H9 (cell line): ENCODE results near the gene RWDD4. TPM values are rescaled to one million over a fixed set of nuclear protein-coding genes. Genes with fewer than 3 reads are reported as not detected.

ENCODE experiments used
- DNase-seq: peaks from one replicate; pipeline ENCODE4 v3.0.0-alpha.2; 2017
- H2AFZ ChIP-seq: one replicate; pipeline ENCODE4 v1.6.1; 2013; ENCODE audit warnings: mild to moderate bottlenecking, low read length, control low read depth, moderate library complexity
- H2AK5ac ChIP-seq: 2 replicates; pipeline ENCODE4 v1.6.1; 2013; ENCODE audit warnings: low read length, control low read depth, mixed read lengths; ENCODE audit not compliant: insufficient read length
- H2BK120ac ChIP-seq: one replicate; pipeline ENCODE4 v1.6.1; 2013; ENCODE audit warnings: low read depth, mild to moderate bottlenecking, low read length, control low read depth, inconsistent platforms; ENCODE audit not compliant: poor library complexity, severe bottlenecking
- H2BK12ac ChIP-seq: 2 replicates; pipeline ENCODE4 v1.6.1; 2013; ENCODE audit warnings: low read length, control low read depth, mixed read lengths, low read depth; ENCODE audit not compliant: insufficient read length
- H2BK15ac ChIP-seq: 2 replicates; pipeline ENCODE4 v1.6.1; 2013; ENCODE audit warnings: low read depth, low read length, control low read depth
- H2BK20ac ChIP-seq: one replicate; pipeline ENCODE4 v1.6.1; 2013; ENCODE audit warnings: low read depth, mild to moderate bottlenecking, low read length, control low read depth, inconsistent platforms; ENCODE audit not compliant: poor library complexity, severe bottlenecking
- H2BK5ac ChIP-seq: 2 replicates; pipeline ENCODE4 v1.6.1; 2013; ENCODE audit warnings: low read length, control low read depth, mixed read lengths; ENCODE audit not compliant: insufficient read length
- H3K14ac ChIP-seq: 2 replicates; pipeline ENCODE4 v1.6.1; 2013; ENCODE audit warnings: low read length, control low read depth; ENCODE audit not compliant: insufficient read depth
- H3K18ac ChIP-seq: 2 replicates; pipeline ENCODE4 v1.6.1; 2013; ENCODE audit warnings: low read depth, mild to moderate bottlenecking, mixed read lengths, low read length, control low read depth; ENCODE audit not compliant: insufficient read length
- H3K23ac ChIP-seq: 2 replicates; pipeline ENCODE4 v1.6.1; 2013; ENCODE audit warnings: low read length, control low read depth, mixed read lengths, low read depth; ENCODE audit not compliant: insufficient read length
- H3K23me2 ChIP-seq: 2 replicates; pipeline ENCODE4 v1.6.1; 2013; ENCODE audit warnings: low read depth, mild to moderate bottlenecking, mixed read lengths, low read length, control low read depth; ENCODE audit not compliant: insufficient read length, poor library complexity, severe bottlenecking
- H3K27ac ChIP-seq: 2 replicates; pipeline ENCODE4 v1.5.1; 2013; ENCODE audit warnings: low read length, control low read depth, mixed read lengths, low read depth; ENCODE audit not compliant: insufficient read length
- H3K27me3 ChIP-seq: 2 replicates; pipeline ENCODE4 v1.6.1; 2013; ENCODE audit warnings: low read length, control low read depth, inconsistent platforms; ENCODE audit not compliant: insufficient read depth
- H3K4ac ChIP-seq: 2 replicates; pipeline ENCODE4 v1.6.1; 2013; ENCODE audit warnings: low read depth, mild to moderate bottlenecking, control low read depth, inconsistent platforms, low read length, moderate library complexity
- H3K4me1 ChIP-seq: 2 replicates; pipeline ENCODE4 v1.6.1; 2013; ENCODE audit warnings: low read length, control low read depth, inconsistent platforms; ENCODE audit not compliant: insufficient read depth
- H3K4me2 ChIP-seq: 2 replicates; pipeline ENCODE4 v1.6.1; 2013; ENCODE audit warnings: low read length, control low read depth, mixed read lengths; ENCODE audit not compliant: insufficient read length, insufficient read depth
- H3K56ac ChIP-seq: 2 replicates; pipeline ENCODE4 v1.6.1; 2013; ENCODE audit warnings: low read depth, mild to moderate bottlenecking, mixed read lengths, low read length, control low read depth; ENCODE audit not compliant: insufficient read length
- H3K79me1 ChIP-seq: 2 replicates; pipeline ENCODE4 v1.6.1; 2013; ENCODE audit warnings: low read depth, mild to moderate bottlenecking, moderate library complexity, low read length, control low read depth, inconsistent platforms; ENCODE audit not compliant: insufficient read depth, poor library complexity, severe bottlenecking
- H3K79me2 ChIP-seq: 2 replicates; pipeline ENCODE4 v1.6.1; 2013; ENCODE audit warnings: low read length, control low read depth, inconsistent platforms; ENCODE audit not compliant: insufficient read depth
- H3K9ac ChIP-seq: 2 replicates; pipeline ENCODE4 v1.6.1; 2013; ENCODE audit warnings: low read length, control low read depth, mixed read lengths; ENCODE audit not compliant: insufficient read length; ENCODE audit errors: extremely low read depth
- H3K9me3 ChIP-seq: one replicate; pipeline ENCODE4 v1.6.1; 2013; ENCODE audit warnings: low read depth, low read length, inconsistent platforms; ENCODE audit not compliant: control insufficient read depth
- H3T11ph ChIP-seq: one replicate; pipeline ENCODE4 v1.6.1; 2013; ENCODE audit warnings: mild to moderate bottlenecking, low read length, control low read depth, inconsistent platforms
- H4K20me1 ChIP-seq: one replicate; pipeline ENCODE4 v1.6.1; 2013; ENCODE audit not compliant: control insufficient read depth, insufficient read length, insufficient read depth
- H4K5ac ChIP-seq: 2 replicates; pipeline ENCODE4 v1.6.1; 2013; ENCODE audit warnings: low read depth, mild to moderate bottlenecking, mixed read lengths, low read length, control low read depth; ENCODE audit not compliant: insufficient read length
- H4K8ac ChIP-seq: replicated peaks from 2 replicates; pipeline ENCODE4 v1.6.1; 2013; ENCODE audit warnings: low read length, control low read depth, mixed read lengths, low read depth; ENCODE audit not compliant: insufficient read length
- H4K91ac ChIP-seq: 2 replicates; pipeline ENCODE4 v1.6.1; 2013; ENCODE audit warnings: low read depth, mild to moderate bottlenecking, moderate library complexity, mixed read lengths, low read length, control low read depth; ENCODE audit not compliant: insufficient read length
- H3K27ac Mint-ChIP-seq, 3 experiments: 2 replicates in 2 of 3; 3 replicates in 1 of 3; pipeline ENCODE4 v1.8.0; 2020 to 2021; ENCODE audit warnings: mixed read lengths in 3 of 3, mild to moderate bottlenecking in 1 of 3, moderate library complexity in 1 of 3
- H3K27me3 Mint-ChIP-seq: 2 replicates; pipeline ENCODE4 v1.8.0; 2021; ENCODE audit warnings: low read depth, mild to moderate bottlenecking, moderate library complexity, mixed read lengths
- H3K36me3 Mint-ChIP-seq, 3 experiments: 2 replicates in 2 of 3; 3 replicates in 1 of 3; pipeline ENCODE4 v1.8.0; 2020 to 2021; ENCODE audit warnings: low read depth in 3 of 3, mixed read lengths in 3 of 3; ENCODE audit not compliant: insufficient read depth in 1 of 3
- H3K4me1 Mint-ChIP-seq, 2 experiments: 2 replicates each; pipeline ENCODE4 v1.8.0; 2020; ENCODE audit warnings: mixed read lengths in 2 of 2
- H3K4me3 Mint-ChIP-seq, 2 experiments: 2 replicates in 1 of 2; 3 replicates in 1 of 2; pipeline ENCODE4 v1.8.0; 2020 to 2021; ENCODE audit warnings: mild to moderate bottlenecking in 2 of 2, mixed read lengths in 2 of 2, moderate library complexity in 1 of 2
- H3K9me3 Mint-ChIP-seq, 2 experiments: 2 replicates in 1 of 2; 3 replicates in 1 of 2; pipeline ENCODE4 v1.8.0; 2020; ENCODE audit warnings: mild to moderate bottlenecking in 2 of 2, mixed read lengths in 2 of 2, moderate library complexity in 1 of 2
- WGBS: extraction: QIAGEN DNeasy Blood & Tissue Kit; methylation state at CpG from one replicate; pipeline ENCODE4 v1.1.7; 2013; ENCODE audit warnings: missing lambda C conversion rate, low lambda C conversion rate, mixed read lengths; ENCODE audit not compliant: insufficient read length; ENCODE audit errors: extremely low coverage; 5-methylcytosine and 5-hydroxymethylcytosine counted together
- total RNA-seq: library from RNA; stranded (reverse); gene quantifications from 2 replicates; pipeline ENCODE4 v1.2.1, GENCODE V29; 2021
- TF ChIP-seq, protein P1 (sequence below): fragments of 200-600 bp; sonication (generic); conservative IDR thresholded peaks from 3 replicates; pipeline ENCODE4 v1.8.0; 2021; ENCODE audit warnings: antibody characterized with exemption, mild to moderate bottlenecking

Gene RWDD4
- total RNA-seq, 1 experiment from 2014 or later: 17.8 TPM

DNA sequence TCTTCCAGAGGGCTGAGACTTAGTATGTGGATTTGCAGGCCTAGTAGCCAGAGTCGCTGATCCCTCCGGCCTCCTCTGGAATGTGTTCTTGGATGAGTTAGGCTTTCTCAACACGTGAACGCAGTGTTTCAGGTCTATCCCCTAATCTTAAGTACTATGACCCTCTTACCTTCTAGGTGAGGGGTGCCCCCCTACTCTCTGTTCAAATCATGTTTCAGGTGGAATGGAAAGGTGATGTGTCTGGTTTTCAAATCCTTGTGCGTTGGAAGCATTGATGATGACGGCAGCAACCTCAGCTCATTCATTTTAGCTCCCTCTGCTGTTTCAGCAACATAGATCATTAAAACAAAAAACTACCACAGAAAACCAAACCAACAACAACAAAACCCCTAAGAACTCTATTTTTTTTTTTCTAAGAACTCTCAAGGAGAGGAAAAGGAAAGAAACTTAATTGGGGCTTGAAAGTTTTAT is 56.4 kb downstream of the RWDD4 start:
- no peak overlapping the region for H3K14ac ChIP-seq
- H3K56ac ChIP-seq: no peak overlapping the region
- H3K27me3 ChIP-seq: no peaks in the 10 kb centered on the region
- no peak overlapping the region for H4K8ac ChIP-seq
- H2BK15ac ChIP-seq: no peak overlapping the region
- H4K5ac ChIP-seq: no peak overlapping the region
- no peak overlapping the region for H2BK120ac ChIP-seq
- no peak overlapping the region for H4K91ac ChIP-seq
- H3K27ac ChIP-seq: no peak overlapping the region
- H3K4me1 ChIP-seq: no peaks in the 10 kb centered on the region
- no peak overlapping the region for H3K4me2 ChIP-seq
- H2BK12ac ChIP-seq: no peak overlapping the region
- no peaks in the 10 kb centered on the region for H3K79me2 ChIP-seq
- no peak for DNase-seq
- Mint-ChIP-seq H3K27ac (peak overlapping the region in 1 of 3 experiments; percentile 0; a peak in 1 of 7 replicates), H3K9me3 (no peaks in the 10 kb centered on the region; a peak in 1 of 5 replicates), H3K27me3 (no peaks in the 10 kb centered on the region; the same call in none of the 2 replicates), H3K4me1 (peaks cover 2 to 6% of the 10 kb centered on the region in 2 experiments), H3K36me3 (no peaks in the 10 kb centered on the region; a peak in 1 of 7 replicates), H3K4me3 (no peak overlapping the region)
- H3K9ac ChIP-seq: no peak overlapping the region
- H3K9me3 ChIP-seq: no peaks in the 10 kb centered on the region
- no peaks in the 10 kb centered on the region for H4K20me1 ChIP-seq
- no peak overlapping the region for H3K18ac ChIP-seq
- H2BK5ac ChIP-seq: no peak overlapping the region
- H2AFZ ChIP-seq: no peak overlapping the region
- no peaks in the 10 kb centered on the region for H3K23me2 ChIP-seq
- H3K23ac ChIP-seq: no peak overlapping the region
- no peak overlapping the region for H3T11ph ChIP-seq
- no peaks in the 10 kb centered on the region for H3K79me1 ChIP-seq
- no peak overlapping the region for H3K4ac ChIP-seq
- WGBS: no CpG with 5 or more reads among the region's 6 CpGs
- no peak overlapping the region for H2AK5ac ChIP-seq
- TF ChIP-seq, protein P1, sequence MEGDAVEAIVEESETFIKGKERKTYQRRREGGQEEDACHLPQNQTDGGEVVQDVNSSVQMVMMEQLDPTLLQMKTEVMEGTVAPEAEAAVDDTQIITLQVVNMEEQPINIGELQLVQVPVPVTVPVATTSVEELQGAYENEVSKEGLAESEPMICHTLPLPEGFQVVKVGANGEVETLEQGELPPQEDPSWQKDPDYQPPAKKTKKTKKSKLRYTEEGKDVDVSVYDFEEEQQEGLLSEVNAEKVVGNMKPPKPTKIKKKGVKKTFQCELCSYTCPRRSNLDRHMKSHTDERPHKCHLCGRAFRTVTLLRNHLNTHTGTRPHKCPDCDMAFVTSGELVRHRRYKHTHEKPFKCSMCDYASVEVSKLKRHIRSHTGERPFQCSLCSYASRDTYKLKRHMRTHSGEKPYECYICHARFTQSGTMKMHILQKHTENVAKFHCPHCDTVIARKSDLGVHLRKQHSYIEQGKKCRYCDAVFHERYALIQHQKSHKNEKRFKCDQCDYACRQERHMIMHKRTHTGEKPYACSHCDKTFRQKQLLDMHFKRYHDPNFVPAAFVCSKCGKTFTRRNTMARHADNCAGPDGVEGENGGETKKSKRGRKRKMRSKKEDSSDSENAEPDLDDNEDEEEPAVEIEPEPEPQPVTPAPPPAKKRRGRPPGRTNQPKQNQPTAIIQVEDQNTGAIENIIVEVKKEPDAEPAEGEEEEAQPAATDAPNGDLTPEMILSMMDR: peak; percentile 55; the same call in 2 of the 3 replicates
- no peak overlapping the region for H2BK20ac ChIP-seq
